H1 (cell line): ENCODE measurements around the gene RPL19. TPM values are rescaled to one million over a fixed set of nuclear protein-coding genes. Genes with fewer than 3 reads are reported as not detected.

Source experiments
- CTCF ChIA-PET: fragments of 300-600 bp; sonication (Branson Sonifier 250); formaldehyde crosslinking; loops from one replicate; lab custom pipeline; 2021; ENCODE audit not compliant: partially characterized antibody; lab: Charles Lee
- POLR2A ChIA-PET: fragments of 300-600 bp; sonication (Branson Sonifier 250); formaldehyde crosslinking; loops from one replicate; lab custom pipeline; 2021; ENCODE audit warnings: inconsistent platforms; ENCODE audit not compliant: partially characterized antibody; lab: Charles Lee
- DNase-seq, 2 experiments: peaks; one replicate each; pipeline versions ENCODE4 v3.0.0 to v3.0.0-alpha.2; 2010 to 2022; ENCODE audit warnings: low spot score in 2 of 2, low read depth in 1 of 2, mixed read lengths in 1 of 2
- FAIRE-seq: peaks from 2 replicates; lab custom pipeline; 2011; peaks lifted over from hg19 to GRCh38; lab: Jason Lieb, UNC
- H2AFZ ChIP-seq: 2 replicates; pipeline ENCODE4 v1.8.1; 2012; ENCODE audit warnings: low read length, inconsistent platforms
- H2AK5ac ChIP-seq: 2 replicates; pipeline ENCODE4 v1.6.1; 2013; ENCODE audit warnings: low read depth, low read length
- H2BK120ac ChIP-seq: replicated peaks from 2 replicates; pipeline ENCODE3; 2013; ENCODE audit warnings: low read depth, low read length, inconsistent platforms
- H2BK12ac ChIP-seq: 2 replicates; pipeline ENCODE4 v1.6.1; 2013; ENCODE audit warnings: low read depth, low read length
- H2BK15ac ChIP-seq: 2 replicates; pipeline ENCODE4 v1.6.1; 2013; ENCODE audit warnings: low read length
- H2BK20ac ChIP-seq: 2 replicates; pipeline ENCODE4 v1.6.1; 2013; ENCODE audit warnings: low read length
- H2BK5ac ChIP-seq: 2 replicates; pipeline ENCODE4 v1.6.1; 2013; ENCODE audit warnings: low read depth, low read length
- H3K14ac ChIP-seq: 2 replicates; pipeline ENCODE4 v1.6.1; 2013; ENCODE audit warnings: inconsistent platforms; ENCODE audit not compliant: insufficient read length
- H3K18ac ChIP-seq: 2 replicates; pipeline ENCODE4 v1.6.1; 2013; ENCODE audit warnings: low read length; ENCODE audit errors: extremely low read depth
- H3K23ac ChIP-seq: 2 replicates; pipeline ENCODE4 v1.6.1; 2013; ENCODE audit warnings: inconsistent platforms; ENCODE audit not compliant: insufficient read length
- H3K23me2 ChIP-seq: 2 replicates; pipeline ENCODE4 v1.6.1; 2013; ENCODE audit warnings: low read depth, low read length
- H3K27ac ChIP-seq: 2 replicates; pipeline ENCODE4 v1.6.1; 2011; ENCODE audit warnings: low read depth, low read length, inconsistent platforms
- H3K27me3 ChIP-seq, 4 experiments: replicated peaks in 1 of 4; 1 replicate in 1 of 4; 2 replicates in 3 of 4; pipeline versions ENCODE4 v1.6.1 to v1.8.1; 2011 to 2013; ENCODE audit warnings: low read length in 3 of 4, mild to moderate bottlenecking in 3 of 4, inconsistent platforms in 2 of 4, mixed read lengths in 2 of 4, moderate library complexity in 1 of 4; ENCODE audit not compliant: control insufficient read depth in 3 of 4, insufficient read depth in 3 of 4; ENCODE audit errors: extremely low read depth in 1 of 4
- H3K36me3 ChIP-seq, 4 experiments: 2 replicates each; pipeline versions ENCODE4 v1.6.1 to v1.8.1; 2011 to 2013; ENCODE audit warnings: mild to moderate bottlenecking in 4 of 4, low read length in 3 of 4, moderate library complexity in 2 of 4, control low read depth in 1 of 4, inconsistent platforms in 1 of 4; ENCODE audit not compliant: insufficient read depth in 4 of 4, control insufficient read depth in 2 of 4
- H3K4ac ChIP-seq: replicated peaks from 2 replicates; pipeline ENCODE3; 2013; ENCODE audit warnings: low read length, low read depth, mixed read lengths, inconsistent platforms; ENCODE audit not compliant: insufficient read length
- H3K4me1 ChIP-seq, 4 experiments: replicated peaks in 1 of 4; 1 replicate in 1 of 4; 2 replicates in 3 of 4; pipeline versions ENCODE4 v1.6.1 to v1.8.1; 2011 to 2013; ENCODE audit warnings: low read length in 3 of 4, inconsistent platforms in 2 of 4, mixed read lengths in 1 of 4; ENCODE audit not compliant: insufficient read depth in 4 of 4, control insufficient read depth in 3 of 4
- H3K4me2 ChIP-seq, 2 experiments: 2 replicates each; pipeline versions ENCODE4 v1.6.1 to v1.8.1; 2011 to 2013; ENCODE audit warnings: low read depth in 2 of 2, low read length in 2 of 2, control low read depth in 1 of 2, inconsistent platforms in 1 of 2, mild to moderate bottlenecking in 1 of 2; ENCODE audit not compliant: insufficient read depth in 1 of 2
- H3K4me3 ChIP-seq, 4 experiments: fragments of 200-600, 300-600 bp in 1 of 4; sonication (generic), shearing (Covaris generic), sonication (Bioruptor Twin) in 1 of 4; 2 replicates each; pipeline versions ENCODE4 v1.5.1 to v1.8.1; 2011 to 2016; ENCODE audit warnings: low read length in 4 of 4, low read depth in 3 of 4, control low read depth in 2 of 4, inconsistent platforms in 2 of 4, mild to moderate bottlenecking in 2 of 4, mixed read lengths in 1 of 4, moderate library complexity in 1 of 4; ENCODE audit not compliant: insufficient read depth in 2 of 4; ENCODE audit errors: extremely low read depth in 1 of 4
- H3K56ac ChIP-seq: replicated peaks from 2 replicates; pipeline ENCODE3; 2013; ENCODE audit warnings: low read depth, mild to moderate bottlenecking, mixed read lengths, low read length, inconsistent platforms; ENCODE audit not compliant: insufficient read length
- H3K79me1 ChIP-seq: 2 replicates; pipeline ENCODE4 v1.6.1; 2013; ENCODE audit warnings: low read depth, low read length, control low read depth
- H3K79me2 ChIP-seq, 2 experiments: 2 replicates each; pipeline versions ENCODE4 v1.6.1 to v1.8.1; 2012 to 2013; ENCODE audit warnings: low read length in 2 of 2, mild to moderate bottlenecking in 2 of 2, inconsistent platforms in 1 of 2; ENCODE audit not compliant: insufficient read depth in 2 of 2, control insufficient read depth in 1 of 2
- H3K9ac ChIP-seq, 4 experiments: replicated peaks in 1 of 4; 1 replicate in 1 of 4; 2 replicates in 3 of 4; pipeline versions ENCODE4 v1.6.1 to v1.8.1; 2011 to 2013; ENCODE audit warnings: low read depth in 3 of 4, low read length in 3 of 4, control low read depth in 2 of 4, mild to moderate bottlenecking in 2 of 4, moderate library complexity in 2 of 4, inconsistent platforms in 1 of 4; ENCODE audit errors: extremely low read depth in 1 of 4
- H3K9me3 ChIP-seq, 2 experiments: 2 replicates each; pipeline versions ENCODE4 v1.6.1 to v1.8.1; 2012 to 2013; ENCODE audit warnings: mild to moderate bottlenecking in 2 of 2, moderate library complexity in 2 of 2, control low read depth in 1 of 2, inconsistent platforms in 1 of 2, low read depth in 1 of 2, low read length in 1 of 2, mixed read lengths in 1 of 2; ENCODE audit not compliant: insufficient read depth in 2 of 2
- H4K20me1 ChIP-seq, 2 experiments: replicated peaks in 1 of 2; 2 replicates each; pipeline versions ENCODE3 to v1.8.1; 2011 to 2013; ENCODE audit warnings: inconsistent platforms in 2 of 2, low read length in 2 of 2, mild to moderate bottlenecking in 1 of 2; ENCODE audit not compliant: insufficient read depth in 2 of 2, control insufficient read depth in 1 of 2
- H4K5ac ChIP-seq: 2 replicates; pipeline ENCODE4 v1.6.1; 2013; ENCODE audit warnings: low read length, low read depth, mixed read lengths, inconsistent platforms; ENCODE audit not compliant: insufficient read length
- H4K8ac ChIP-seq: 2 replicates; pipeline ENCODE4 v1.8.0; 2013; ENCODE audit warnings: mild to moderate bottlenecking, moderate library complexity, low read length, inconsistent platforms; ENCODE audit not compliant: insufficient read depth; ENCODE audit errors: extremely low read depth
- H4K91ac ChIP-seq: replicated peaks from 2 replicates; pipeline ENCODE3; 2013; ENCODE audit warnings: low read length, mixed read lengths, inconsistent platforms; ENCODE audit not compliant: insufficient read length
- POLR2AphosphoS5 ChIP-seq: IDR thresholded peaks from 2 replicates; pipeline ENCODE4 v1.6.1; 2011; ENCODE audit warnings: low read depth, low read length
- TAF7 ChIP-seq: optimal IDR thresholded peaks from 2 replicates; pipeline ENCODE3; 2011; ENCODE audit warnings: low read depth, mild to moderate bottlenecking, inconsistent platforms, low read length, moderate library complexity, borderline replicate concordance
- YY1 ChIP-seq: IDR thresholded peaks from 2 replicates; pipeline ENCODE4 v1.6.1; 2011; ENCODE audit warnings: low read depth, mild to moderate bottlenecking, low read length
- WGBS, 2 experiments: shearing (Covaris generic) in 1 of 2; methylation state at CpG; one replicate each; pipeline versions ENCODE4 v1.1.6 to v1.1.7; 2013 to 2015; ENCODE audit warnings: low lambda C conversion rate in 2 of 2, mixed read lengths in 2 of 2, inconsistent platforms in 1 of 2, low coverage in 1 of 2, missing lambda C conversion rate in 1 of 2; ENCODE audit not compliant: insufficient replicate concordance in 2 of 2, insufficient coverage in 1 of 2, insufficient read length in 1 of 2; ENCODE audit errors: extremely low coverage in 1 of 2, missing lambda C conversion rate in 1 of 2; 5-methylcytosine and 5-hydroxymethylcytosine counted together
- polyA plus RNA-seq, 7 experiments: library from polyadenylated mRNA; depleted of rRNA in 3 of 7; stranded (reverse) in 5 of 7; unstranded in 2 of 7; fragments of >200 nt in 5 of 7; fragments of 200-250 nt in 2 of 7; gene quantifications; 1 replicate in 5 of 7; 2 replicates in 1 of 7; 4 replicates in 1 of 7; pipeline versions ENCODE4 v1.2.1 to v1.2.3, GENCODE V29; 2011 to 2013; ENCODE audit warnings: missing spikeins in 2 of 7, mixed read lengths in 2 of 7
- total RNA-seq: library from RNA; stranded (reverse); fragmentation: NEBNext Ultra II Directional; extraction: Animal tissue kit (Norgen Biotek cat#: 25700); gene quantifications from 2 replicates; pipeline ENCODE4 v1.2.1, GENCODE V29; 2021
- TF ChIP-seq, protein P1 (sequence below): IDR thresholded peaks from 2 replicates; pipeline ENCODE4 v1.6.1; 2012; ENCODE audit warnings: low read length, inconsistent platforms

Gene RPL19
- total and polyA plus RNA-seq, 2 of the 8 experiments (the other 6 are each of a cell fraction or from before 2014, with no cell fraction given), result 2,108 to 2,182 TPM

DNA sequence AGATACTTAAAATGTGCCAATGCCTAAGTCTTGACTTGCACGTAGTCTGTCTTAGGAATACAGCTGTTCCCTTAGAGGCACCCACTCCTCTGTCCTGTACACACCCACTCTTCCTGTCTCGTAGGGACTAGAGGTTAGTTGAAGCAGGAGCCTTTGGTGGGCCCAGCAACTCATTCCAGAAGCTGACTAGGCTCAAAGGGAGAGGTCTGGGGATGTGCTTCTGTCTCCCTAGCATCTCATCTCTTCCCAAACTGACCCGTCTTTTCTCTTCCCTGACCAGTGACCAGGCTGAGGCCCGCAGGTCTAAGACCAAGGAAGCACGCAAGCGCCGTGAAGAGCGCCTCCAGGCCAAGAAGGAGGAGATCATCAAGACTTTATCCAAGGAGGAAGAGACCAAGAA is 4.2 kb downstream of the RPL19 start:
- no peak for DNase-seq
- Histone ChIP-seq H2BK12ac (no peak overlapping the region), H2BK20ac (no peak overlapping the region), H3K36me3 (peaks cover 30 to 44% (median 38%) of the 10 kb centered on the region in 4 experiments), H3K4me3 (no peak overlapping the region), H2AK5ac (no peak overlapping the region), H3K9me3 (no peaks in the 10 kb centered on the region), H3K18ac (no peak overlapping the region), H3K23ac (no peak overlapping the region), H3K79me1 (peaks cover 2% of the 10 kb centered on the region; the same call in 1 of the 2 replicates), H4K5ac (no peak overlapping the region), H3K14ac (no peak overlapping the region), H4K91ac (no peak overlapping the region), H3K4me1 (peaks cover 3 to 13% (median 11%) of the 10 kb centered on the region in 4 experiments), H3K4me2 (no peak overlapping the region), H4K8ac (no peak overlapping the region), H3K9ac (no peak overlapping the region), H2BK5ac (no peak overlapping the region), H4K20me1 (peaks cover 3 to 5% of the 10 kb centered on the region in 2 experiments), H3K56ac (no peak overlapping the region), H3K27ac (no peak overlapping the region), H3K4ac (no peak overlapping the region), H2AFZ (no peak overlapping the region), H2BK15ac (no peak overlapping the region), H2BK120ac (no peak overlapping the region), H3K79me2 (peaks cover 7 to 26% of the 10 kb centered on the region in 2 experiments)
- POLR2A ChIA-PET, result interaction anchor here (0.6 to 9.5 kb wide), 16 partner anchors 8 to 261 kb away, joined by 3 to 113 read pairs (median 7); partner anchors contain the start of gene STAC2
- TF ChIP-seq POLR2AphosphoS5 (0 out of 2 replicates have a peak, but pooled peaks have one; percentile 67), YY1 (no peak), TAF7 (no peak)
- TF ChIP-seq, protein P1, sequence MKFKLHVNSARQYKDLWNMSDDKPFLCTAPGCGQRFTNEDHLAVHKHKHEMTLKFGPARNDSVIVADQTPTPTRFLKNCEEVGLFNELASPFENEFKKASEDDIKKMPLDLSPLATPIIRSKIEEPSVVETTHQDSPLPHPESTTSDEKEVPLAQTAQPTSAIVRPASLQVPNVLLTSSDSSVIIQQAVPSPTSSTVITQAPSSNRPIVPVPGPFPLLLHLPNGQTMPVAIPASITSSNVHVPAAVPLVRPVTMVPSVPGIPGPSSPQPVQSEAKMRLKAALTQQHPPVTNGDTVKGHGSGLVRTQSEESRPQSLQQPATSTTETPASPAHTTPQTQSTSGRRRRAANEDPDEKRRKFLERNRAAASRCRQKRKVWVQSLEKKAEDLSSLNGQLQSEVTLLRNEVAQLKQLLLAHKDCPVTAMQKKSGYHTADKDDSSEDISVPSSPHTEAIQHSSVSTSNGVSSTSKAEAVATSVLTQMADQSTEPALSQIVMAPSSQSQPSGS, result no peak
- TF ChIP-seq, all 59 proteins: peak for 1
- Histone ChIP-seq H3K27me3 (no peaks in the 10 kb centered on the region; a peak in 1 of 7 replicates), H3K23me2 (peaks cover 5% of the 10 kb centered on the region)
- WGBS, 2 experiments, result 90% methylated on average over 8 of the region's 8 CpGs; no CpG with 5 or more reads in 1 of the 2 experiments
- no peak for FAIRE-seq
- CTCF ChIA-PET, result interaction anchor here (2.0 to 24.1 kb wide), 3 partner anchors 9 to 35 kb away, joined by 7 to 982 read pairs (median 11); no protein-coding TSS in a partner anchor
